Measurements from ENCODE around the gene CDC20B.

Gene CDC20B

DNA sequence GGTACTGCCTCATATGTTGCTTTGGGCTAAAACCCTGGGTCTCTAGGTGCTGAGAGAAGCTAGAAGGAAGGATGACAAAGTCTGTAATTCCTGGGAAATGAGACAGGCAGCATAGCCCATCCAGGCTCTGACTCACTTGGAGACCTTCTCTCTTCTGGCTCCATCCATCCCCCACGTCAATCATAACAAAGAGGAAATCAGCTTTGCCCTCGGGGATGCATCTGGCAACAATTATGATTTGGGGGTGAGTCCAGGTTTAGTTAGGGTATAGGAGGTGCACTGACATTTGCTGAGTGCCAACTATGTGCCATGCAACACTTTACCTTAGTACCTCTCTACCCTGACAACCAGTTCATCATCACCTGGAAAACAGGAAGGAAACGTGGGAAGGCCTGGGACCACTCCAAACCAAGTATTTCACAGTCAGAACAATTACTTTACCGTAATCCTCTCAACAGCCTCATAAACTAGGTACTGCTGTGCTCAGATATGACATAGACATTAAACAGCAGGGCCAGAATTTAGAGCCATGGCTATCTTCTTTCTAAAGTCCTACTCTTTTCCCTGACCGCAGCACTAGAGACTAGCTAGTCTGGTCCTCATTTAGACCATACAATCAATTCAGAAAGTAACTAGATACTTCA, 109.6 kb downstream of the CDC20B start:
- TF ChIP-seq ZNF274 (IDR thresholded peaks at IDR 0.05; ENCODE audit: low read depth, low read length), result no peak
- no peak overlapping the region for H3K4me3 ChIP-seq (ENCODE audit: low read length)
